DOHH2 (cell line): ENCODE data around the gene PACRG.

Experiments used
- H3F3A ChIP-seq: fragments of 200-600 bp; sonication (generic), shearing (Covaris generic); 2 replicates; pipeline ENCODE4 v1.6.0; 2016; ENCODE audit warnings: antibody characterized with exemption, mild to moderate bottlenecking; ENCODE audit not compliant: control insufficient read depth, insufficient read depth
- H3K27ac ChIP-seq: fragments of 200-600 bp; sonication (generic); 2 replicates; pipeline ENCODE4 v1.5.1; 2014; ENCODE audit warnings: low read depth, mild to moderate bottlenecking, low read length, moderate library complexity
- H3K27me3 ChIP-seq: fragments of 200-600 bp; sonication (generic); 2 replicates; pipeline ENCODE4 v1.6.1; 2014; ENCODE audit warnings: mild to moderate bottlenecking, low read length, mixed read lengths; ENCODE audit not compliant: control insufficient read depth
- H3K36me3 ChIP-seq: fragments of 200-600 bp; sonication (generic); 2 replicates; pipeline ENCODE4 v1.6.1; 2014; ENCODE audit warnings: mild to moderate bottlenecking, low read length, moderate library complexity, mixed read lengths; ENCODE audit not compliant: control insufficient read depth
- H3K4me1 ChIP-seq: fragments of 200-600 bp; sonication (generic); 2 replicates; pipeline ENCODE4 v1.6.1; 2014; ENCODE audit warnings: mild to moderate bottlenecking, low read length, mixed read lengths; ENCODE audit not compliant: control insufficient read depth
- H3K4me2 ChIP-seq: fragments of 200-600 bp; sonication (generic); 2 replicates; pipeline ENCODE4 v1.6.0; 2014; ENCODE audit warnings: mild to moderate bottlenecking, low read length, moderate library complexity
- H3K4me3 ChIP-seq: fragments of 200-600 bp; sonication (generic); 2 replicates; pipeline ENCODE4 v1.5.1; 2014; ENCODE audit warnings: mild to moderate bottlenecking, low read length, mixed read lengths
- H3K79me2 ChIP-seq: fragments of 200-600 bp; sonication (generic); 2 replicates; pipeline ENCODE4 v1.6.1; 2014; ENCODE audit warnings: mild to moderate bottlenecking, low read length, mixed read lengths; ENCODE audit not compliant: control insufficient read depth
- H3K9me2 ChIP-seq: fragments of 200-600 bp; sonication (generic); replicated peaks from 2 replicates; pipeline ENCODE4 v1.6.1; 2014; ENCODE audit warnings: mild to moderate bottlenecking, low read length, mixed read lengths; ENCODE audit not compliant: control insufficient read depth
- H3K9me3 ChIP-seq: fragments of 200-600 bp; sonication (generic); 2 replicates; pipeline ENCODE4 v1.6.1; 2014; ENCODE audit warnings: antibody characterized with exemption, low read length, mixed read lengths; ENCODE audit not compliant: control insufficient read depth, insufficient read depth
- H4K20me1 ChIP-seq: fragments of 200-600 bp; sonication (generic); 2 replicates; pipeline ENCODE4 v1.6.0; 2014; ENCODE audit warnings: low read depth, mild to moderate bottlenecking, antibody characterized with exemption, low read length, moderate library complexity; ENCODE audit not compliant: control insufficient read depth, insufficient read depth
- CTCF ChIP-seq: fragments of 200-600 bp; sonication (generic); IDR thresholded peaks from one replicate; pipeline ENCODE4 v1.5.1; 2014; ENCODE audit warnings: antibody characterized with exemption, mild to moderate bottlenecking, low read depth, low read length; ENCODE audit not compliant: poor library complexity, severe bottlenecking
- EZH2phosphoT487 ChIP-seq: fragments of 200-600 bp; sonication (generic); IDR thresholded peaks from 2 replicates; pipeline ENCODE4 v1.6.1; 2017; ENCODE audit warnings: borderline replicate concordance, mild to moderate bottlenecking, antibody characterized with exemption, low read length, moderate library complexity, mixed read lengths

PACRG gene

GRCh38 chr6:163240556-163240955 is 512.8 kb downstream of the PACRG start:
- Histone ChIP-seq H3K9me3 (no peaks in the 10 kb centered on the region), H3K36me3 (no peaks in the 10 kb centered on the region), H3K9me2 (no peaks in the 10 kb centered on the region), H3K27ac (no peak overlapping the region), H3K27me3 (no peaks in the 10 kb centered on the region), H3F3A (no peaks in the 10 kb centered on the region), H3K79me2 (no peaks in the 10 kb centered on the region), H3K4me1 (no peaks in the 10 kb centered on the region), H3K4me3 (no peak overlapping the region), H3K4me2 (no peak overlapping the region), H4K20me1 (no peaks in the 10 kb centered on the region)
- TF ChIP-seq CTCF (no peak), EZH2phosphoT487 (no peak)

- TF ChIP-seq EZH2phosphoT487: no peak
- TF ChIP-seq CTCF: no peak
- Histone ChIP-seq H3K36me3 (no peaks in the 10 kb centered on the region), H3K4me1 (no peaks in the 10 kb centered on the region), H3K9me2 (no peaks in the 10 kb centered on the region), H3K4me3 (no peak overlapping the region), H3K9me3 (no peaks in the 10 kb centered on the region), H3K27me3 (no peaks in the 10 kb centered on the region), H3K79me2 (no peaks in the 10 kb centered on the region), H3K4me2 (no peak overlapping the region), H3K27ac (no peak overlapping the region), H4K20me1 (no peaks in the 10 kb centered on the region), H3F3A (no peaks in the 10 kb centered on the region)
These were observed 513.9 kb downstream of the PACRG start for GRCh38 chr6:163241683-163242082.

- no peak overlapping the region for H3K4me3 ChIP-seq
- no peaks in the 10 kb centered on the region for H3K4me1 ChIP-seq
- H4K20me1 ChIP-seq: no peaks in the 10 kb centered on the region
- H3F3A ChIP-seq: no peaks in the 10 kb centered on the region
- TF ChIP-seq CTCF (no peak), EZH2phosphoT487 (no peak)
- no peaks in the 10 kb centered on the region for H3K9me2 ChIP-seq
- no peaks in the 10 kb centered on the region for H3K36me3 ChIP-seq
- H3K27me3 ChIP-seq: no peaks in the 10 kb centered on the region
- no peaks in the 10 kb centered on the region for H3K9me3 ChIP-seq
- no peak overlapping the region for H3K27ac ChIP-seq
- H3K4me2 ChIP-seq: no peak overlapping the region
- H3K79me2 ChIP-seq: no peaks in the 10 kb centered on the region
These were observed 515.3 kb downstream of the PACRG start for GRCh38 chr6:163243083-163243482.
